Omental fat pad (tissue), 4 donors: ENCODE results near the gene CCDC88A. TPM values are rescaled to one million over a fixed set of nuclear protein-coding genes. Genes with fewer than 3 reads are reported as not detected.

ENCODE experiments used
- ATAC-seq: fragments of 150-250 bp; one replicate; pipeline ENCODE4 v1.9.1; 2016; ENCODE audit warnings: mild to moderate bottlenecking, moderate library complexity; ENCODE audit not compliant: low FRiP score
- DNase-seq: peaks from one replicate; pipeline ENCODE4 v3.0.0-alpha.2; 2019; ENCODE audit warnings: low spot score
- CTCF ChIP-seq, 3 donors: fragments of 450-650 bp; IDR thresholded peaks; one replicate each; pipeline ENCODE4 v1.5.1; 2016 to 2017; ENCODE audit warnings: antibody characterized with exemption in 3 of 3, mild to moderate bottlenecking in 3 of 3, moderate library complexity in 2 of 3
- total RNA-seq, 4 donors: library from RNA; depleted of rRNA; stranded (reverse); fragments of >200 nt; gene quantifications; one replicate each; pipeline ENCODE4 v1.1.0, GENCODE V29; 2016

The CCDC88A gene
- total RNA-seq, 4 donors from 2014 or later: 38.0 to 141 (median 64.3) TPM

- DNase-seq (no peak), ATAC-seq (no peak)
- TF ChIP-seq CTCF (IDR thresholded peaks at IDR 0.05): no peak
Measured at GRCh38 chr2:55421326-55421725, 1.7 kb upstream of the CCDC88A start.

- DNase-seq (no peak), ATAC-seq (no peak)
- TF ChIP-seq CTCF (IDR thresholded peaks at IDR 0.05): no peak
Measured at GRCh38 chr2:55420871-55421270, 1.2 kb upstream of the CCDC88A start.

GRCh38 chr2:55420439-55420725 lies 726 bp upstream of the CCDC88A start:
- no peak for TF ChIP-seq CTCF (IDR thresholded peaks at IDR 0.05)
- no peak for DNase-seq
- no peak for ATAC-seq

- DNase-seq: no peak
- TF ChIP-seq CTCF (IDR thresholded peaks at IDR 0.05): no peak
- peak; percentile 38 for ATAC-seq
Measured at GRCh38 chr2:55419233-55419678, 400 bp downstream of the CCDC88A start.

- no peak for ATAC-seq
- TF ChIP-seq CTCF (IDR thresholded peaks at IDR 0.05): no peak
- DNase-seq: no peak
Measured at GRCh38 chr2:55418512-55419232, 984 bp downstream of the CCDC88A start.

- TF ChIP-seq CTCF (IDR thresholded peaks at IDR 0.05): no peak
- ATAC-seq: no peak
- no peak for DNase-seq
Measured at GRCh38 chr2:55418072-55418471, 1.6 kb downstream of the CCDC88A start.

GRCh38 chr2:55416786-55417568 lies 2.7 kb downstream of the CCDC88A start:
- no peak for TF ChIP-seq CTCF (IDR thresholded peaks at IDR 0.05)
- DNase-seq: no peak
- no peak for ATAC-seq
